Kidney epithelial cell (primary cell): ENCODE results near the gene UCMA. TPM values are rescaled to one million over a fixed set of nuclear protein-coding genes. Genes with fewer than 3 reads are reported as not detected.

Source experiments
- DNase-seq: peaks from one replicate; pipeline ENCODE4 v3.0.0-alpha.2; 2010; ENCODE audit warnings: low read depth
- H3K27me3 ChIP-seq: 2 replicates; pipeline ENCODE4 v1.6.0; 2011; ENCODE audit warnings: low read length; ENCODE audit not compliant: control insufficient read depth, insufficient read depth
- H3K36me3 ChIP-seq: 2 replicates; pipeline ENCODE4 v1.5.1; 2011; ENCODE audit warnings: low read length; ENCODE audit not compliant: control insufficient read depth, insufficient read depth
- H3K4me3 ChIP-seq: 2 replicates; pipeline ENCODE4 v1.5.1; 2011; ENCODE audit warnings: low read depth, mild to moderate bottlenecking, control low read depth, low read length
- CTCF ChIP-seq: IDR thresholded peaks from 2 replicates; pipeline ENCODE4 v1.5.1; 2011; ENCODE audit warnings: mild to moderate bottlenecking, moderate library complexity, low read length, control low read depth, inconsistent platforms; ENCODE audit not compliant: insufficient read depth, poor library complexity, severe bottlenecking
- total RNA-seq: library from RNA; depleted of rRNA; stranded (reverse); fragments of >200 nt; gene quantifications from 2 replicates; pipeline ENCODE4 v1.2.3, GENCODE V29; 2015

Gene UCMA
- total RNA-seq, 1 donor from 2014 or later: not detected

DNA sequence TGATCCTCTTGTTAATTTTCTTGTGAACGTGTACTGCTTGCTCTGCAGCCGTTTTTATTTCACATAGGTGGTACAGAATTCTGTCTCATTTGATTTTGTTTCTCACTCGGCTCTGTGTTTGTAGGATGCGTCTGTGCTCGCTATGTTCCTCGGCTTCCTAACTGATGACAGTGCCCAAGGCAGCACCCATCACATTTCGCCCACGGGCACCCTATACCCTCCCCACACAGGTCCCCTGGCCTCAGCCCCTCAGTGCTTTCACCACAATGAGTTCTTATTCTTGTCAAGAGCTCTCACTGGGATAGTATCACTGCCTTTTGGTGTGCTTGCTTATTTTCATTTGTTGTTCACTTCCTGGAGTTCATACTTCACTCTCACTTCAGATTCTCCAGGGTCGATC is 28.1 kb downstream of the UCMA start:
- Histone ChIP-seq H3K4me3 (no peak overlapping the region), H3K36me3 (no peaks in the 10 kb centered on the region), H3K27me3 (no peaks in the 10 kb centered on the region)
- DNase-seq: no peak
- no peak for TF ChIP-seq CTCF

DNA sequence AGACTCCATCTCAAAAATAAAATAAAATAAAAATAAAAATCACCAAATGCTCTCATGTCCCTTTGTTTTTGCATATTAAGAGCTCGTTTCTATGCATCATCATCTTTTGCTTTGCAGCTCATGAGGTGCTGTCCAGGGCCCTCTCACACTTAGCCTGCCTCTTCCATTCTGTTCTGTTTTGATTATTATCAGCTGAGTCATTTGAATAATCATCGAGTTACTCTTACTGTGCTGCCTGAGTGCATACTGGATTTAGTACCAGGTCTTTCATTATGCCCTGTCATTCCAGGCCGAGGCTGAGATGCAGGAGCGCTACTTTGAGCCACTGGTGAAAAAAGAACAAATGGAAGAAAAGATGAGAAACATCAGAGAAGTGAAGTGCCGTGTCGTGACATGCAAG is 33.0 kb downstream of the UCMA start:
- H3K4me3 ChIP-seq: no peak overlapping the region
- DNase-seq: no peak
- H3K36me3 ChIP-seq: no peaks in the 10 kb centered on the region

GRCh38 chr10:13195016-13195415 is 39.2 kb downstream of the UCMA start:
- H3K4me3 ChIP-seq: no peak overlapping the region
- H3K36me3 ChIP-seq: no peaks in the 10 kb centered on the region
- H3K27me3 ChIP-seq: no peaks in the 10 kb centered on the region
- DNase-seq: no peak
- no peak for TF ChIP-seq CTCF

More for the DNA sequence above, 33.0 kb downstream of the UCMA start:
- H3K27me3 ChIP-seq: no peaks in the 10 kb centered on the region
- TF ChIP-seq CTCF: no peak

- DNase-seq: no peak
- no peak for TF ChIP-seq CTCF
- no peaks in the 10 kb centered on the region for H3K27me3 ChIP-seq
Observed at GRCh38 chr10:13193637-13194036, 40.5 kb downstream of the UCMA start.

DNA sequence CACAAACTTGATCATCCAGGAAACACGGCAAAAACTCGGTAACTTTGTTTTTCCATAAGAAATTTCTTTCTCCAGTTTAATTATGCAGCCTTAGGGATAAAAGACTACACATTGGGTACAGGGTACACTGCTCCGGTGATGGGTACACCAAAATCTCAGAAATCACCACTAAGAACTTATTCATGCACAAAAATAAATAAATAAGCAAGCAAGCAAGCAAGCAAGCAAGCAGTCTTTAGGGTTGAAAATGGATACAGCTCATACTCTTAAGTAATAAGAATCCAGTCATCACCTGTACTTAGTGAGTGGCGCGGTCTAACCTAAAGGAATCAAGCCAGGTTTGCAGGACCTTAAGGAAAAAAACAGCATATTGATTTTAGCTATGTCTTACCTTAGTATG is 42.8 kb downstream of the UCMA start:
- no peak for DNase-seq
- no peak for TF ChIP-seq CTCF
- H3K36me3 ChIP-seq: peaks cover 1% of the 10 kb centered on the region

More at GRCh38 chr10:13193637-13194036, 40.5 kb downstream of the UCMA start:
- Histone ChIP-seq H3K4me3 (no peak overlapping the region), H3K36me3 (no peaks in the 10 kb centered on the region)

DNA sequence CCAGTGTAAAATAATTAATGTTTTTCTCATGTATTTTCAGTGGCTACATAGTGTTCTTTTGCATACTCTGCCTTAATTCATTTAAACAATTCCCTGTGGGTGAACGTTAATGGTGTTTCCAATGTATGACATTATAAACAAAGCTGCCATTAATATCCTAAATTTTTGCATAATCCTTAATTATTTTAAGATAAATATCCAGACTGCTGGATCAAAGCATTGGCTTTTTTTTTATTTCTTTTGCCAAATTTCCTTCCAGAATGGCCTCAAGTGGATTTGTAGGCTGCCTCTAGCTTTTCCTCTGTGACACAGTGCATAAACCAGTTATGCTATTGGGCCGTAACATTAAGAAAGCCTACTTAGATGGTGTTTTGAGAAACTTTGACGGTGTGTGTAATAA is 43.4 kb downstream of the UCMA start:
- no peak for TF ChIP-seq CTCF
- Histone ChIP-seq H3K4me3 (no peak overlapping the region), H3K36me3 (peaks cover 1% of the 10 kb centered on the region), H3K27me3 (no peaks in the 10 kb centered on the region)
- no peak for DNase-seq

More for the DNA sequence above, 42.8 kb downstream of the UCMA start:
- Histone ChIP-seq H3K4me3 (no peak overlapping the region), H3K27me3 (no peaks in the 10 kb centered on the region)
